ENCODE data around the gene TNFAIP8L3.

GRCh38 chr15:51038974-51039319, 55.8 kb downstream of the TNFAIP8L3 start:
- TF ChIP-seq EZH2phosphoT487 (IDR thresholded peaks at IDR 0.05) = no peak
- no peak for TF ChIP-seq CTCF (IDR thresholded peaks at IDR 0.05)

Measured in neural progenitor cell (in vitro differentiated cells).